ENCODE data around the gene XIRP2.
"Not testable (repeated sequence)": the region's sequence is repeated elsewhere in the genome, so short reads cannot be mapped to it uniquely, and the experiment has no call there.

XIRP2 gene

GRCh38 chr2:166934817-166935216, 46.5 kb downstream of the XIRP2 start:
- no peak for DNase-seq

GRCh38 chr2:166942377-166942776, 54.1 kb downstream of the XIRP2 start:
- DNase-seq = no peak

DNA sequence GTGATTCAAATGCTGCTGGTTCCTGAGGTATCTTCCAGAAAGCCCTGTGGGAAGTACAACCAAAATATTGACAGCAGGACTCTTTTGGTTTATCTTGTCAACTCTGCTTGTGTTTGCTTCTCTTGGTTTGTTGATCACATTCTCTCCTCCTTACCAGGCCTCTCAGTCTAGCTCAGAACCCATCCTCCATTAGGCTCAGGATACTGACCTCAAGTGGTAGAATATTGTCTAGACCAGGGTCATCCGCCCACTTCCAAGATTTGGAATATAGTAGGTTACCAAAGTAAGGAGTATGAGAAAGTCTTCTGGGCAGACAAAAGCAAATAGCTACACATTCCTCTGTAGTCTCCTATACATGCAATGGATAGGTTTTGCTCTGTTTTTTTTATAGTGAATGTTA, 56.6 kb downstream of the XIRP2 start:
- no peak for DNase-seq

DNA sequence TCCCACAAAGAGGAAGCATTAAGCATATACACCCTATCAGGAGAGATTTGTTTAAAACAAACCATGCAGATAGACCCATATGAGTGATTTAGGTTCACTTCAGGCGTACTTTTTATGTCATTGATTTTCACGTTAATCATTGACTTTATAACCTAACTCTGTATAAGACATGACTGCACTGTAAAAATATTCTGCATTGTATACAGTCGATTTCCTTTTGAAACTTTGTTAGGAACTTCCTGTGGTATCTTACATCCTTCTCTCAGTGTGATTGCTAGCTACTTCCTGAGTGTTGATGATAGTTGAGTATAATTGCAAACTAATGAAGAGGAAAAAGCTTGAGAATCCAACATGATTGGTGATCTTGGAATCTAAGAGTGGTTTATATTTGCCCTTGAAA, 69.4 kb downstream of the XIRP2 start:
- no peak for DNase-seq

- DNase-seq = no peak
Measured at GRCh38 chr2:166958986-166959481, 70.8 kb downstream of the XIRP2 start.

- no peak for DNase-seq
Measured at GRCh38 chr2:166959556-166959955, 71.3 kb downstream of the XIRP2 start.

GRCh38 chr2:166960702-166961270, 72.5 kb downstream of the XIRP2 start:
- DNase-seq = no peak

- no peak for DNase-seq
Measured at GRCh38 chr2:166961933-166962332, 73.7 kb downstream of the XIRP2 start.

- DNase-seq = no peak
Measured at GRCh38 chr2:166969486-166969885, 81.2 kb downstream of the XIRP2 start.

DNA sequence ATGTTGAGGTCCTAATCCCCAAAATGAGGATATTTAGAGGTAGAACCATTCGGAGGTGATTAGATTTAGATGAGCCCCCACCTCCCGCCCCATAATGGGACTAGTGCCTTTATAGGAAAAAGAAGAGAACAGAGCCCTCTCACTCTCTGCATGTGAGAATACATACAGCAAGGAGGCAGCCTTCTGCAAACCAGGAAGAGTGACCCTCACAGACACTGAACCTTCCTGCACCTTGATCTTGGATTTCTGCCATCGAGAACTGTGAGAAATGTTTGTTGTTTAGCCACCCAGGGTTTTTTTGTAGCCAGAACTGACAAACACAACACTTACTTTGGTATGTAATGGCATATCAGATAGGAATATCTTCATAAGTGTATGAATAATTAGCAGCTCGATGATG, 83.7 kb downstream of the XIRP2 start:
- DNase-seq = no peak

GRCh38 chr2:166972418-166972817, 84.1 kb downstream of the XIRP2 start:
- peak; percentile 21 for DNase-seq

- no peak for DNase-seq
Measured at GRCh38 chr2:166984188-166984587, 95.9 kb downstream of the XIRP2 start.

- no peak for DNase-seq
Measured at GRCh38 chr2:166984797-166985196, 96.5 kb downstream of the XIRP2 start.

- no peak for DNase-seq
Measured at GRCh38 chr2:166994588-166995336, 106.5 kb downstream of the XIRP2 start.

- no peak for DNase-seq
Measured at GRCh38 chr2:166996465-166996864, 108.2 kb downstream of the XIRP2 start.

GRCh38 chr2:167001165-167001564, 112.9 kb downstream of the XIRP2 start:
- DNase-seq = no peak

- no peak for DNase-seq
Measured at GRCh38 chr2:167005096-167005495, 116.8 kb downstream of the XIRP2 start.

DNA sequence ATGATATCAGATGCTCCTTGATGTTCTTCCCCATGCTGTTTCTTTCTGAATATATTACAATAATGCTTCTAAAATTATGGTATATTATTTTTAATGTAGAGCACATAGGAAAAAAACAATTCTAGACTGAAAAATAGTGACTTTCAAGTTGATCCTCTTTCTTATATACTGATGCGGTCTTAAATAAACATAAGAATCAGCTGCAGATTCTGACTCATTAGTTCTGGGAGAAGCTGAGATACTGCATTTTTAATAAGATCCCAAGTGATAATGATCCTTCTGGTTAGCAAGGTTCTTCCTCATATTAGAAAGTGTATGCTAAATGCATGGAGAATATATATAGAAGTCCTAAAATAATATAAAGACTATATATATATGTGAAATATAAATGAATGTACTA, 124.9 kb downstream of the XIRP2 start:
- DNase-seq = no peak

GRCh38 chr2:167015806-167016205, 127.5 kb downstream of the XIRP2 start:
- DNase-seq = no peak

GRCh38 chr2:167017021-167017420, 128.7 kb downstream of the XIRP2 start:
- no peak for DNase-seq

GRCh38 chr2:167018590-167018989, 130.3 kb downstream of the XIRP2 start:
- DNase-seq = no peak

DNA sequence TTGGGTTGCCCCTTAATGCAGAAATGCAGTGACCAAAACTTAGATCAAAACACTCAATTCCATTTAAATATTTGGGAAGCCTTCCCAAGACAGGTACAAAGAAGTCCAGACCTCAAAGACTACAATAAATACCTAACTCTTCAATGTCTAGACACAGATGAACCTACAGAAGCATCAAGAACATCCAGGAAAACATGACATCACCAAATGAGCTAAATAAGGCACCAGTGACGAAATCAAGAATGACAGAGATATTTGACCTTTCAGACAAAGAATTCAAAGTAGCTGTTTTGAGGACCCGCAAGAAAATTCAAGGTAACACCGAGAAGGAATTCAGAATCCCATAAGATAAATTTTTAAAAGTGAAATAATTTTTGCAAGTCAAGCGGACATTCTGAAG, 140.2 kb downstream of the XIRP2 start:
- no peak for DNase-seq

- not testable (repeated sequence) for DNase-seq
Measured at GRCh38 chr2:167034976-167035375, 146.7 kb downstream of the XIRP2 start.

DNA sequence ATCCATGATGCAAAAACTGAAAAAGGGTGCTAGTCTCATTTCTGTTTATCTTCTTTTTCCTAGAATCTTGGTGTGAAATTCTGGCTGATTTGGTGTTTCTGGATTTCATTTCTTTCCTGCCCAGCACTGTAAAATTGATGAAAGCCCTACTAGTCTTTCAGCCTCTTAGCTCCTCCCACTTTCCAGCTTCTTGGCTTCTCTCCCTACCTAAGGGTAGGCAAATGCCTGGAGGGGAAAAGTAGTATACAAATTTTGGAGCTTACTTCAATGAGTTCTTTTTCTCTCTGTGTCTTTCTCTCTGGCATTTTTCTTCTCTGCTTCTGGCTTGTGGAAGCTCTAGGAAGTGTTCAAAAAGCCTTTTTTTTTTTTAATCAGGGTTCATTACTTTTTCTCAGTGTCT, 160.5 kb downstream of the XIRP2 start:
- DNase-seq = no peak

GRCh38 chr2:167049659-167050058, 161.4 kb downstream of the XIRP2 start:
- no peak for DNase-seq
